GM19025 (cell line): Measurements from ENCODE around the gene RGS6.

Source experiments
- ATAC-seq: cut with Tn5 transposase; IDR thresholded peaks from one replicate; pipeline ENCODE4 v1.9.1; 2021; ENCODE audit warnings: mild to moderate bottlenecking, low read depth, moderate library complexity; ENCODE audit not compliant: unreplicated experiment

RGS6 gene

GRCh38 chr14:72594099-72594901 lies 662.1 kb downstream of the RGS6 start:
- ATAC-seq, result no peak

GRCh38 chr14:72595152-72595862 lies 663.1 kb downstream of the RGS6 start:
- no peak for ATAC-seq

- no peak for ATAC-seq
Observed at GRCh38 chr14:72597252-72598233, 665.3 kb downstream of the RGS6 start.

- ATAC-seq, result no peak
Observed at GRCh38 chr14:72598306-72598705, 666.1 kb downstream of the RGS6 start.

- ATAC-seq, result no peak
Observed at GRCh38 chr14:72599579-72600470, 667.6 kb downstream of the RGS6 start.

- no peak for ATAC-seq
Observed at GRCh38 chr14:72600551-72601330, 668.5 kb downstream of the RGS6 start.

GRCh38 chr14:72603639-72604038 lies 671.4 kb downstream of the RGS6 start:
- ATAC-seq, result no peak

GRCh38 chr14:72604133-72604532 lies 671.9 kb downstream of the RGS6 start:
- no peak for ATAC-seq

- ATAC-seq, result no peak
Observed at GRCh38 chr14:72605096-72605920, 673.1 kb downstream of the RGS6 start.

GRCh38 chr14:72605921-72606220 lies 673.6 kb downstream of the RGS6 start:
- ATAC-seq, result no peak

- no peak for ATAC-seq
Observed at GRCh38 chr14:72606879-72607278, 674.6 kb downstream of the RGS6 start.

- no peak for ATAC-seq
Observed at GRCh38 chr14:72607386-72608130, 675.3 kb downstream of the RGS6 start.

GRCh38 chr14:72608391-72609204 lies 676.4 kb downstream of the RGS6 start:
- no peak for ATAC-seq

GRCh38 chr14:72609205-72609916 lies 677.1 kb downstream of the RGS6 start:
- no peak for ATAC-seq

GRCh38 chr14:72610096-72610830 lies 678.0 kb downstream of the RGS6 start:
- ATAC-seq, result no peak

- no peak for ATAC-seq
Observed at GRCh38 chr14:72610831-72611200, 678.6 kb downstream of the RGS6 start.
